Mammary epithelial cell (primary cell): ENCODE measurements around the gene ABCB8.

ENCODE experiments used
- EZH2 ChIP-seq: IDR thresholded peaks from 2 replicates; pipeline ENCODE4 v1.6.1; 2012; ENCODE audit warnings: low read length, inconsistent platforms, borderline replicate concordance
- TF ChIP-seq, protein P1 (sequence below), 2 donors: IDR thresholded peaks in 1 of 2; conservative IDR thresholded peaks in 1 of 2; 2 replicates each; pipeline ENCODE4 v1.5.1; 2011 to 2012; ENCODE audit warnings: inconsistent platforms in 2 of 2, low read length in 2 of 2, mild to moderate bottlenecking in 2 of 2, control low read depth in 1 of 2, low read depth in 1 of 2; ENCODE audit not compliant: insufficient read depth in 1 of 2; ENCODE audit errors: extremely low read depth in 1 of 2

DNA sequence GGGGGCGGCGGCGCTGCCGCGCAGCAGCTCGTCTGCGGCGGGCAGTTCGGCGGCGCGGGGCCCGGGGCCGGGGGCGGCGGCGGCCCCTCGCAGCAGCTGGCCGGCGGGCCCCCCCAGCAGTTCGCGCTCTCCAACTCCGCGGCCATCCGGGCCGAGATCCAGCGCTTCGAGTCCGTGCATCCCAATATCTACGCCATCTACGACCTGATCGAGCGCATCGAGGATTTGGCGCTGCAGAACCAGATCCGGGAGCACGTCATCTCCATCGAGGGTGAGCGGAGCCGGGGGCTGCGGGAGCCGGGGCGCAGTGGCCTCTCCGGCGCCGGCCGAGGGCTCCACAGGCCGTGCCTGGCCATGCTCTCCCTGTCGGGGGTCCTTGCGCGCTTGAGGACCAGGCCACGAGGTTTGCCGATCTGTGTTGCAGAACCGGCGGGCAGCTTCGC is 58.6 kb downstream of the ABCB8 start:
- TF ChIP-seq, protein P1, sequence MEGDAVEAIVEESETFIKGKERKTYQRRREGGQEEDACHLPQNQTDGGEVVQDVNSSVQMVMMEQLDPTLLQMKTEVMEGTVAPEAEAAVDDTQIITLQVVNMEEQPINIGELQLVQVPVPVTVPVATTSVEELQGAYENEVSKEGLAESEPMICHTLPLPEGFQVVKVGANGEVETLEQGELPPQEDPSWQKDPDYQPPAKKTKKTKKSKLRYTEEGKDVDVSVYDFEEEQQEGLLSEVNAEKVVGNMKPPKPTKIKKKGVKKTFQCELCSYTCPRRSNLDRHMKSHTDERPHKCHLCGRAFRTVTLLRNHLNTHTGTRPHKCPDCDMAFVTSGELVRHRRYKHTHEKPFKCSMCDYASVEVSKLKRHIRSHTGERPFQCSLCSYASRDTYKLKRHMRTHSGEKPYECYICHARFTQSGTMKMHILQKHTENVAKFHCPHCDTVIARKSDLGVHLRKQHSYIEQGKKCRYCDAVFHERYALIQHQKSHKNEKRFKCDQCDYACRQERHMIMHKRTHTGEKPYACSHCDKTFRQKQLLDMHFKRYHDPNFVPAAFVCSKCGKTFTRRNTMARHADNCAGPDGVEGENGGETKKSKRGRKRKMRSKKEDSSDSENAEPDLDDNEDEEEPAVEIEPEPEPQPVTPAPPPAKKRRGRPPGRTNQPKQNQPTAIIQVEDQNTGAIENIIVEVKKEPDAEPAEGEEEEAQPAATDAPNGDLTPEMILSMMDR (conservative IDR thresholded peaks at IDR 0.05 in 1 of 2, IDR thresholded peaks at IDR 0.05 in 1 of 2; ENCODE audit: extremely low read depth in 1 of 2, insufficient read depth in 1 of 2, low read depth in 1 of 2, low read length in 2 of 2) = no peak
- no peak for TF ChIP-seq EZH2
